ENCODE measurements around the gene AACS. TPM values are rescaled to one million over a fixed set of nuclear protein-coding genes. Genes with fewer than 3 reads are reported as not detected.

Gene AACS
- total RNA-seq, 1 donor from 2014 or later = 77.6 TPM

DNA sequence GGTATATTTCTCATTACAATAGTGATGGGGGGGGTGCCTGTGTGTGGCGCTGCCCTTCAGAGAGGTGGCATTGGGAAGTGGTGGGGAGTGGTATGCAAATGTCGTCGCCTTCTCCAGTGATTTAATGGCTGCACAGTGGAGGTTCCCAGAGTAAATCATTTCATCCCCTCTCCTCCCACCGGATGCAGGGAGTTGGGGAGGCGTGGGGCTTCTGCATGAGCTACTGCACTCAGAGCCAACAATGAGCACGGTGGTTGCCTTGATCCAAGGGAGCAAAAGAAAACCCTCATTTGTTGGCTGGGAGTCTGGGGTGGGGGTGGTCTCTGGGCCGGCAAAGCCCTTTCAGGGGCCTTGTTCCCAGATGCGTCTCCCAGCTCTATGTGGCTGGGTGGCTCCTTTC is 124.3 kb downstream of the AACS start:
- no peaks in the 10 kb centered on the region for H3K9me3 Mint-ChIP-seq (ENCODE audit: unreplicated experiment)
- peaks cover 10% of the 10 kb centered on the region for H3K4me1 Mint-ChIP-seq (ENCODE audit: unreplicated experiment)
- no peak overlapping the region for H3K4me3 Mint-ChIP-seq (ENCODE audit: unreplicated experiment)
- no peak overlapping the region for H3K27ac Mint-ChIP-seq (ENCODE audit: unreplicated experiment)
- no peak for DNase-seq (ENCODE audit: low spot score)
- peaks cover 27% of the 10 kb centered on the region for H3K27me3 Mint-ChIP-seq (ENCODE audit: unreplicated experiment)
- peaks cover 5% of the 10 kb centered on the region for H3K36me3 Mint-ChIP-seq (ENCODE audit: low read depth, unreplicated experiment)
- TF ChIP-seq, protein P1, sequence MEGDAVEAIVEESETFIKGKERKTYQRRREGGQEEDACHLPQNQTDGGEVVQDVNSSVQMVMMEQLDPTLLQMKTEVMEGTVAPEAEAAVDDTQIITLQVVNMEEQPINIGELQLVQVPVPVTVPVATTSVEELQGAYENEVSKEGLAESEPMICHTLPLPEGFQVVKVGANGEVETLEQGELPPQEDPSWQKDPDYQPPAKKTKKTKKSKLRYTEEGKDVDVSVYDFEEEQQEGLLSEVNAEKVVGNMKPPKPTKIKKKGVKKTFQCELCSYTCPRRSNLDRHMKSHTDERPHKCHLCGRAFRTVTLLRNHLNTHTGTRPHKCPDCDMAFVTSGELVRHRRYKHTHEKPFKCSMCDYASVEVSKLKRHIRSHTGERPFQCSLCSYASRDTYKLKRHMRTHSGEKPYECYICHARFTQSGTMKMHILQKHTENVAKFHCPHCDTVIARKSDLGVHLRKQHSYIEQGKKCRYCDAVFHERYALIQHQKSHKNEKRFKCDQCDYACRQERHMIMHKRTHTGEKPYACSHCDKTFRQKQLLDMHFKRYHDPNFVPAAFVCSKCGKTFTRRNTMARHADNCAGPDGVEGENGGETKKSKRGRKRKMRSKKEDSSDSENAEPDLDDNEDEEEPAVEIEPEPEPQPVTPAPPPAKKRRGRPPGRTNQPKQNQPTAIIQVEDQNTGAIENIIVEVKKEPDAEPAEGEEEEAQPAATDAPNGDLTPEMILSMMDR (IDR thresholded peaks at IDR 0.05; ENCODE audit: unreplicated experiment) = no peak

DNA sequence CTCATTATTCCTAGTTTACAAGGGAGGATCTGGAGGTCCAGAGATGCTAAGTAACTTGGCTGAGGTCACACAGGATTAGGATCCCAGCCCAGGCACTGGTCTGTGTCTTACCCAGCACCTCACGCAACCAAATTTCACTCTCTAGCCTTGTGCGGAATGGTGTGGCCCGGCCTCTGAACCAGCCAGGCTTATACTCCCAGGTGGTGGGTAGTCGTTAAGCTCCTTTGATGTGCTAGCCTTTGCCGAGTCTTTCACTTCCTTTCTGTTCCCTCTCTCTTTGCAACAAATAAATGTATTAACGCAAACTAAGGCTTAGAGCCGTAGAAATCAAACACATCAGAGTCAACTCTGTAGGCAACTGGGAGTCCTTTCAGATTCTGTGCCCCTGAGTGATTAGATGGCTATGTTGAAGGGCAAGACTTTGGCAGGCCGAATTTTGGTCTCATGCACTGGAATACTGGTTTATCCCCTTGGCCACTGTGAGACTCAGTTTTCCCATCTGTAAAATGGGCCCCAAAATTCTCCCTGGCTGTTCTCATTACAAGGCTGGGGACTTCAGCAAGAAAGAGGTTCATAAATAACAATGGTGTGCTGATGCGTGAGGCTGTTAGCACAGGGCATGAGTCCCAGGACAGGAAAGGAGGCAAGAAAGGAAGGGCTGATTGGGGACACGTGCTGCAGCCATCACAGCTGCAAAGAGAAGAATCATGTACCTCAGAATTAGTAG is 126.3 kb downstream of the AACS start:
- DNase-seq (ENCODE audit: low spot score) = no peak
- Mint-ChIP-seq H3K36me3 (ENCODE audit: low read depth, unreplicated experiment) (peaks cover 5% of the 10 kb centered on the region), H3K4me1 (ENCODE audit: unreplicated experiment) (peaks cover 10% of the 10 kb centered on the region), H3K4me3 (ENCODE audit: unreplicated experiment) (no peak overlapping the region), H3K27ac (ENCODE audit: unreplicated experiment) (no peak overlapping the region), H3K9me3 (ENCODE audit: unreplicated experiment) (no peaks in the 10 kb centered on the region), H3K27me3 (ENCODE audit: unreplicated experiment) (peaks cover 33% of the 10 kb centered on the region)
- TF ChIP-seq, protein P1 (IDR thresholded peaks at IDR 0.05; ENCODE audit: unreplicated experiment) = no peak

DNA sequence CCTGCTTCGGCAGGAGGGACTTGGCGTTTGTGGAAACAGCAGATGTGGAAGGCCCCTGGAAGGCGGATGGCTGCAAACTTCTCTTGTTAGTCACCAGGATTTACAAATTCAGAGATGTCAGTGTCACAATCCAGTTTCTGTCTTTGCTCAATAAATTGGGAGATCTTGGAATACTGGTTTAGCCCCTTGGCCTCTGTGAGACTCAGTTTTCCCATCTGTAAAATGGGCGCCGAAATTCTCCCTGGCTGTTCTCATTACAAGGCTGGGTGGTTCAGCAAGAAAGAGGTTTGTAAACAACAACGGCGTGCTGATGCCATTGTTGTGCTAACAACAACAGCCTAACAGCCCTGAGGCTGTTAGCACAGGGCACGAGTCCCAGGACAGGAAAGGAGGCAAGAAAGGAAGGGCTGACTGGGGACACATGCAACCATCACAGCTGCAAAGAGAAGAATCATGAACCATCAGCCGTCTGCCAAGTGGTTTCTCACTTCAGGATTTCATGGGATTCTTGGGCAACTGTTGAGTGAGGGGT is 127.5 kb downstream of the AACS start:
- no peak for DNase-seq (ENCODE audit: low spot score)

More for the DNA sequence above, 127.5 kb downstream of the AACS start:
- Mint-ChIP-seq H3K27ac (ENCODE audit: unreplicated experiment) (no peak overlapping the region), H3K27me3 (ENCODE audit: unreplicated experiment) (peaks cover 31% of the 10 kb centered on the region), H3K4me3 (ENCODE audit: unreplicated experiment) (no peak overlapping the region), H3K4me1 (ENCODE audit: unreplicated experiment) (peaks cover 7% of the 10 kb centered on the region), H3K9me3 (ENCODE audit: unreplicated experiment) (no peaks in the 10 kb centered on the region), H3K36me3 (ENCODE audit: low read depth, unreplicated experiment) (peaks cover 2% of the 10 kb centered on the region)
- TF ChIP-seq, protein P1 (IDR thresholded peaks at IDR 0.05; ENCODE audit: unreplicated experiment) = no peak

Other genes starting within 250 kb of the AACS start
- gene SCARB1, start 201.6 kb upstream of the AACS start, total RNA-seq (ENCODE audit: unreplicated experiment) = 16.9 TPM
- 765 TPM for gene UBC, start 150.8 kb upstream of the AACS start, total RNA-seq (ENCODE audit: unreplicated experiment)
- gene DHX37, start 76.3 kb upstream of the AACS start, total RNA-seq (ENCODE audit: unreplicated experiment) = 9.2 TPM
- 1.4 TPM for gene BRI3BP, start 71.8 kb upstream of the AACS start, total RNA-seq (ENCODE audit: unreplicated experiment)
- gene TMEM132B, start 121.0 kb downstream of the AACS start, total RNA-seq (ENCODE audit: unreplicated experiment) = 2.2 TPM

Data from endothelial cell (in vitro differentiated cells).